NCI-H1694 (cell line): Measurements from ENCODE around the gene MUS81.
"Not testable (repeated sequence)": the region's sequence is repeated elsewhere in the genome, so short reads cannot be mapped to it uniquely, and the experiment has no call there.

Experiments
- DNase-seq: peaks from one replicate; lab custom pipeline; 2025; lab: John Stamatoyannopoulos, UW

The MUS81 gene

DNA sequence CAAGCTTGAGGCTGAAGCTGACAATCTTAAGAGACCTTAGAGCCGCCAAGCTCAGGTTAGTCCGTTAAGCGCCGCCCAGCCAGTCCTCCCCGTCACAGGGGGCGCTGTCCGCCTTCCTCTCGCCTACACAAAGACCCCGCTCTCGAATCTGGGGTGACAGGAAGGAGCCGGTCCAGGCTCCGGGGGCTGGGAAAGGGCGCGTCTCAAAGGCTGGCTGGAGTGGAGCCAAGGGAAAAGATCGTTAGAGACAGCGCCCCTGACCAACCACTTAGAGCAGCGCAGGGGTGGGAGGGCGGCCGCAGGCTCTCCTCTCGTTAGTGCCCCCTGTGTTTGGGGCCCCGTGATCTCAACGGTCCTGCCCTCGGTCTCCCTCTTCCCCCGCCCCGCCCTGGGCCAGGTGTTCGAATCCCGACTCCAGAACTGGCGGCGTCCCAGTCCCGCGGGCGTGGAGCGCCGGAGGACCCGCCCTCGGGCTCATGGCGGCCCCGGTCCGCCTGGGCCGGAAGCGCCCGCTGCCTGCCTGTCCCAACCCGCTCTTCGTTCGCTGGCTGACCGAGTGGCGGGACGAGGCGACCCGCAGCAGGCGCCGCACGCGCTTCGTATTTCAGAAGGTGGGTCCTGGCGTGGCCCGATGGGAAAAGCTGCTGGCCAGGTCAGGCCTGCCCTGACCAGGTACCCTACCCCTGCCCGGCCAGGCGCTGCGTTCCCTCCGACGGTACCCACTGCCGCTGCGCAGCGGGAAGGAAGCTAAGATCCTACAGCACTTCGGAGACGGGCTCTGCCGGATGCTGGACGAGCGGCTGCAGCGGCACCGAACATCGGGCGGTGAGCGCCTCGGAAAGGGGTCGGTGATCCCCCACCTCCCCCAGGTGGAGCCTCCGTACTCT, at the start of gene MUS81:
Gene MUS81, plus strand, starts transcription at position 156 of the 887 bp plus-strand sequence. Its CDS starts 321 bp downstream, at position 477.
- peak; percentile 94 for DNase-seq

DNA sequence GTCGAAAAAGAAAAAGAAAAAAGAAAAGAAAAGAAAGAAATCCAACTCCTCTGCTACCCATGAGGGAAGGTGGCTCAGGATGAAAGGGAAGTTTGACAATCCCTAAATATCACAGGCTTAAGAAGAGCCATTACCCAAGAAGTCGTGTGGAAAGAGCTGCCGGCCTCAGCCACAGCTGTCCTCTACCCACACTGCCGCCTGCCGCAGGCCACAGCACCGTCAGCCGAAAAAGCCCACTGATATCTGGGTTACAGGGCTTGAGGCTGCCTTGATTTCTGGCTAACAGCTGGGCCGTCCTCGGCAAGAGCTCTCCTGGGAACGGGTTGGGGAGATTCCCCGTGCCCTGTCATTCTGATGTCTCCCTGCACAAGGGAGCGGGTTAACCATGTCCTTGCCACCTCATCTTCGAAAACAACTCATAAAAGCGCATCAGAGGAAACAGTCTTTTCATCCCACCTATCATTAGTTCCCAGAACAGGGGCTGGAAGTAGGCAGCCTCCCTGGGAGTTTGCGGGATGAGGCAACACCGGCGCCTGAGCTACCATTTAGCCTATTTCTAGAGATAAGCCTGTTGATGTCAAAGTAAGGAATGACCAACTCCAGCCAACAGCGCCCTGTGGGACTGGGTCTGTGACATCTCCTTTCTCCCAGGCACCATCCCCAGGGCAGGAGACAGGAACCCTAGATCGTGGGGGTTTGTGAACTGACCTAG, 48.3 kb upstream of the MUS81 start:
- DNase-seq, result no peak

DNA sequence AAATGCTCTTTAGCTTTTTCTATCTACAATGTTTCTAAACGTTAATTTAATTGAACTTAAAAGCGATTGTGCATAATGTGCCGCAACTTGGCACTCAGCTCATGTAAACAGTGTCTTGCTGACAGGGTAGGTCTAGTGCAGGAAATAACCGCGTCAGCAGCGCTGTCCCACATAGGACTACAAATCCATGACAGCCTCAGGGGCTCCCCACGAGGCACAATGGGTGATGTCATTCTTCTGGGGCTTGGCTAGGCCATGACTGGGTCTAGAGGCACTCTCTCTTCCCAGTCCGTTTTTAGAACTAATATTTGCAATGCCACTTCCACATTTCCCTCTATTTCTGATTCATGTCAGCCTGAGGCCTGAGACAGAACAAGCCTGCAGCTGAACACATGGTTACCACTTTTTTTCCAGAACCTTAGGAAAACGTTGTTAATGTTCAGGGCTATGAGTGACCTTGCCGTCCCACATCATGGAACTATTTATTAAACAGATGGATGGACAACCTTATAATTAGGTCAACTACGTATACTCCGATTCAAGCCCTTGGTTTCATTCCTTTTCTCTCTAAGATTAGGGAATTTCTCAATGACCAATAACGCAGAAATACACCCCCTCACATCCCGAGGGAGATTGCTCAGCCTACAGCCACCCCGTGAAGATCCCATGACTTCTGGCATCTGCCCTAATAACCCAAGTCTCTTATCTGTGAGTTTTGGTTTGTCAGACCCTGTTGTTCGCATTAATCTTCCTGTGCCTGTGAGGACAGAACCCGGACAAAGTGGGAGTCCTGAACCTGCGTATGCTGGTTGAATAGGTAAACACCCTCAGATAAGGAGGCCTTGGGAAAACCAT, 45.9 kb upstream of the MUS81 start:
- no peak for DNase-seq

- no peak for DNase-seq
Observed at GRCh38 chr11:65814986-65815565, 45.2 kb upstream of the MUS81 start.

GRCh38 chr11:65816696-65817095, 43.5 kb upstream of the MUS81 start:
- DNase-seq, result no peak

DNA sequence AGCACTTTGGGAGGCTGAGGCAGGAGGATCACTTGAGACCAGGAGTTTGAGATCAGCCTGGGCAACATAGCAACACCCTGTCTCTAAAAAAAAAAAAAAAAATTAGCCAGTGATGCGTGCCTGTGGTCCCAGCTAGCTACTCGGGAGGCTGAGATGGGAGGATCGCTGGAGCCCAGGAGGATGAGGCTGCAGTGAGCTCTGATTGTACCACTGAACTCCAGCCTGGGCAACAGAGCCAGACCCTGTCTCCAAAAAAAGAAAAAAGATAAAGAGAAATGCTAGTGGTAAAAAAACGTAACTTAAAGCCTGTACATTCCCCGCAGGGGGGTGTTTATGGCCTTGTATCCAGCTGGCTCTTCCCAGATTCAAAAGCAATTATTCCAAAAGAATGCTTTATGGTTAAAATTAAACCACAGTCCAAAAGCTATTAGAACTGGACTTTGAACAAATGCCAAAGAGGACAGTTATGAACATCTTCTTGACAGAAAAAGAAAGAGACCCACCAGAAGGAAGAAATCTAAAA, 42.9 kb upstream of the MUS81 start:
- no peak for DNase-seq

GRCh38 chr11:65817835-65818680, 42.2 kb upstream of the MUS81 start:
- peak; percentile 66 for DNase-seq

- no peak for DNase-seq
Observed at GRCh38 chr11:65821107-65821506, 39.1 kb upstream of the MUS81 start.

DNA sequence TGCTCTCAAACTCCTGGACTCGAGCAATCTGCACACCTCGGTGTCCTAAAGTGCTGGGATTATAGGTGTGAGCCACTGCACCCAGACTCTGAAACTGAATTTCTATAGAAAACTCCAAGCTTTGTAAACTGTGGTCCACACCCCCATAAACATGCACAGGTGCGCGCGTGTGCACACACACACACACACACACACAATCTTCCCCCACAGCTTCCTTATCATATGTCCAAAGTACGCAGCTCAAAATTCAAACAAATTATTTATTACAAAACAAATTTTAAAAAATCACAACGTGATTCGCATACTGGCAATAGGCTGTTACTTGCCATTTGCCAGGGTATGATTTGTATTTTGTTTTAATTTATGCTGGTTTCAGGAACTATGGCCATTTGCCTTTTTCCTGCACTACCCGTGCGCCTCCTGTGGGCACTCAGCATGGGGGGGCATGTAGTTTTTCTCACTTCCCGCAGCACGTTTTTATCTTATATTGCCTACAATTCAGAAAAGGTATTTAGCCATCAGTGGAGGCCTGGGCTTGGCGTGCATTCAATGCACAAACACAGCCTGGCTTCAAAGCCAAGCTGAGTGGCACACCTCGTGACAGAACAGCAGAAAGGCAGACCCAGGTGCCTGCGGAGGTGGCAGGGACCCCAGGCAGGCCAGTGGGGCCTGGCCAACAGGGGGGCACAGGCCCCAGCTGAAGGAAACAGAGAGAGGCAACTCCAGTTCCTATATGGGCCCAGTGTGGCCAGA, 37.3 kb upstream of the MUS81 start:
- no peak for DNase-seq

- DNase-seq, result no peak
Observed at GRCh38 chr11:65826984-65827735, 33.1 kb upstream of the MUS81 start.

DNA sequence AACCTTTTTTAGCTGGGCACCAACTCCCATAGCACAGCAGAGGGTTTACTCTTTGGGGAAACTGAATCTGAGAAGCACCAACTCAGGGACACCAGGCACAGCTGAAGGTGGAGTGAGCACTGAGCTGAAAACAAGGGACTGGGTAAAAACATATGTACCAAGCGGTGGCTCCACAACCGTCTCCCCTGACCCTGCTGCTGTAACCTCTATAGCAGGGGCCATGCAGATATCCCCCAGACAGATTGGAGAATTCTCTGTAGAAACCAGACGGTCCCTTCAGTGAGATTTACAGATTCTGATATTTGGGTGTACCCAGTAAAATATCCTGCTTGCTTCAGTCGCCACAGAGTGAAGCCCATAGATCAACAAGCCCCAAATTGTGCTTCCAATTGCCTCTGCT, 30.8 kb upstream of the MUS81 start:
- no peak for DNase-seq

DNA sequence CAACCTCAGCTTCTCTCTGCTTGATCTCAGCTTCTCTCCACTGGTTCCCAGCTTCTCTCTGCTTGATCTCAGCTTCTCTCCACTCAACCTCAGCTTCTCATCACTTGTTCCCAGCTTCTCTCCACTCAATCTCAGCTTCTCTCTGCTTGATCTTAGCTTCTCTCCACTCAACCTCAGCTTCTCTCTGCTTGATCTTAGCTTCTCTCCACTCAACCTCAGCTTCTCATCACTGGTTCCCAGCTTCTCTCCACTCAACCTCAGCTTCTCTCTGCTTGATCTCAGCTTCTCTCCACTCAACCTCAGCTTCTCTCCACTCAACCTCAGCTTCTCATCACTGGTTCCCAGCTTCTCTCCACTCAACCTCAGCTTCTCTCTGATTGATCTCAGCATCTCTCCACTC, 28.0 kb upstream of the MUS81 start:
- not testable (repeated sequence) for DNase-seq

GRCh38 chr11:65833297-65834030, 26.8 kb upstream of the MUS81 start, which contains the start of gene SNX32:
TSS of gene SNX32 (plus strand) at chr11:65833963. CDS start at chr11:65834066, 103 bp downstream.
- peak; percentile 75 for DNase-seq

- no peak for DNase-seq
Observed at GRCh38 chr11:65834202-65834601, 26.0 kb upstream of the MUS81 start.

DNA sequence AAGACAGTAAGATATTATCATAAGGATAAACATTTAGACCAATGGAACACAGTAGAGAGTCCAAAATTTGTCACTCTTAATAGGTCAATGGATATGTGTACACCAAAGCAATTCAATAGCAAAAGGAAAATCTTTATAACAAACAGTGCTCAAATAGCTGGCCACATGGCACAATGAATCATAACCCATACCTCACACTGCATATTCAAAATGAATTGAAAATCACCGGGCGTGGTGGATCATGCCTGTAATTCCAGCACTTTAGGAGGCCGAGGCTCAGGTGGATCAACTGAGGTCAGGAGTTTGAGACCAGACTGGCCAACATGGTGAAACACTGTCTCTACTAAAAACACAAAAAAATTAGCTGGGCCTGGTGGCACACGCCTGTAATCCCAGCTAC, 18.1 kb upstream of the MUS81 start:
- DNase-seq, result no peak

DNA sequence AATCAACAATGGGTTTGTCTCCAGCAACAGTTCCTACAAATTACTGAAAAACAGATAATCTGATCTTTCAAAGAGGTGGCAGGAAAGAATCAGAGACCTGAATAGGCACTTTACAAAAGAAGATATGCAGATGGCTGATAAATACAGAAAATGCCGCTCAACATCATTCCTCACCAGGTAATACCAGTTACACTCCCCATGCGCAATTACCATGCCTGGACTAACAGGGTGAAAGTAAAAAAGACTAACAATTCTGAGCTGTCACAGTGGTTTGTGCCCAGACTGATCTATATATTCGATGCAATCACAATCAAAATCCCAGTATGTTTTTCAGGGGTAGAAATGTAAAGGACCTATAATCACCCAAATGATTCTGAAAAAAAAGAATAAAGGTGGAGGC, 16.4 kb upstream of the MUS81 start:
- no peak for DNase-seq

- no peak for DNase-seq
Observed at GRCh38 chr11:65844231-65844872, 15.9 kb upstream of the MUS81 start.

DNA sequence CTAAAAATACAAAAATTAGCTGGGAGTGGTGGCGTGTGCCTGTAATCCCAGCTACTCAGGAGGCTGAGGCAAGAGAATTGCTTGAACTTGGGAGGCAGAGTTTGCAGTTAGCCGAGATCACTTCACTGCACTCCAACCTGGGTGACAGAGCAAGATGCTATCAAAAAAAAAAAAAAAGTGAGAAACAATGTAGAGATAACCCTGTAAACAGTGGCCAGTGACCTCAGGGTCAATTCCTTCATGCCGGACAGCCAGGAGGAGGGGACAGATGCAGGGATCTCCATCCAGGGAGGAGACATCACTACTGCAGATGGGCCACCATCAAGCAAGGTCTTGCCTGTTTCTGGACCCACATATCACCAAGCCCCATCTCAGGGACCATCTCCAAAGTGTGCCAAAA, 12.5 kb upstream of the MUS81 start:
- DNase-seq, result no peak
